22Rv1 (cell line): ENCODE data around the gene HOXA13.

Experiments used
- H3K27ac ChIP-seq: fragments of 450-650 bp; 2 replicates; pipeline ENCODE4 v1.5.1; 2017
- CTCF ChIP-seq: fragments of 450-650 bp; IDR thresholded peaks from 2 replicates; pipeline ENCODE4 v1.5.1; 2017; ENCODE audit warnings: mild to moderate bottlenecking
- ZFX ChIP-seq: fragments of 450-650 bp; IDR thresholded peaks from 2 replicates; pipeline ENCODE4 v1.6.1; 2017; ENCODE audit warnings: antibody characterized with exemption, borderline replicate concordance

HOXA13 gene

GRCh38 chr7:27197137-27198042 lies 2.5 kb downstream of the HOXA13 start:
- no peak for TF ChIP-seq CTCF
- no peak for TF ChIP-seq ZFX
- no peak overlapping the region for H3K27ac ChIP-seq

GRCh38 chr7:27196287-27196767 lies 3.6 kb downstream of the HOXA13 start:
- no peak overlapping the region for H3K27ac ChIP-seq
- no peak for TF ChIP-seq ZFX
- peak; percentile 93 for TF ChIP-seq CTCF

GRCh38 chr7:27194686-27195379 lies 5.1 kb downstream of the HOXA13 start:
- TF ChIP-seq ZFX (no peak), CTCF (no peak)
- no peak overlapping the region for H3K27ac ChIP-seq

GRCh38 chr7:27194002-27194352 lies 5.9 kb downstream of the HOXA13 start:
- TF ChIP-seq ZFX (no peak), CTCF (no peak)
- no peak overlapping the region for H3K27ac ChIP-seq

GRCh38 chr7:27193335-27194001 lies 6.4 kb downstream of the HOXA13 start:
- TF ChIP-seq ZFX (no peak), CTCF (no peak)
- no peak overlapping the region for H3K27ac ChIP-seq

- no peak for TF ChIP-seq ZFX
- no peak for TF ChIP-seq CTCF
- H3K27ac ChIP-seq, result no peak overlapping the region
Measured at GRCh38 chr7:27192546-27193334, 7.2 kb downstream of the HOXA13 start.
